SJCRH30 (cell line): Measurements from ENCODE around the gene EDA. TPM values are rescaled to one million over a fixed set of nuclear protein-coding genes. Genes with fewer than 3 reads are reported as not detected.
A peak's percentile ranks its signal among the peaks of the same experiment; 100 is the strongest.
"Not testable (repeated sequence)": the region's sequence is repeated elsewhere in the genome, so short reads cannot be mapped to it uniquely, and the experiment has no call there.

ENCODE experiments used
- DNase-seq, 2 experiments: peaks; one replicate each; pipeline ENCODE4 v3.0.0-alpha.2; 2015 to 2020
- H3K27ac ChIP-seq: fragments of 250-450 bp; sonication (Bioruptor Pico); 2 replicates; pipeline ENCODE4 v1.5.1; 2020; ENCODE audit warnings: mild to moderate bottlenecking, moderate library complexity
- H3K27me3 ChIP-seq: fragments of 250-450 bp; sonication (Bioruptor Pico); 2 replicates; pipeline ENCODE4 v1.5.1; 2020; ENCODE audit warnings: mild to moderate bottlenecking, moderate library complexity
- H3K36me3 ChIP-seq: fragments of 250-450 bp; sonication (Bioruptor Pico); 2 replicates; pipeline ENCODE4 v1.5.1; 2020; ENCODE audit warnings: mild to moderate bottlenecking, moderate library complexity
- H3K4me1 ChIP-seq: fragments of 250-450 bp; sonication (Bioruptor Pico); 2 replicates; pipeline ENCODE4 v1.5.1; 2020; ENCODE audit warnings: mild to moderate bottlenecking, moderate library complexity
- H3K4me3 ChIP-seq: fragments of 250-450 bp; sonication (Bioruptor Pico); 2 replicates; pipeline ENCODE4 v1.5.1; 2020; ENCODE audit warnings: mild to moderate bottlenecking, moderate library complexity
- H3K9me3 ChIP-seq: fragments of 250-450 bp; sonication (Bioruptor Pico); replicated peaks from 2 replicates; pipeline ENCODE4 v1.5.1; 2020; ENCODE audit warnings: mild to moderate bottlenecking, moderate library complexity
- total RNA-seq: library from RNA; depleted of rRNA; stranded (reverse); fragments of >200 nt; shearing (Covaris generic); gene quantifications from 2 replicates; pipeline ENCODE4 v1.2.3, GENCODE V29; 2014

The EDA gene
- total RNA-seq, 1 experiment from 2014 or later: 1.6 TPM

DNA sequence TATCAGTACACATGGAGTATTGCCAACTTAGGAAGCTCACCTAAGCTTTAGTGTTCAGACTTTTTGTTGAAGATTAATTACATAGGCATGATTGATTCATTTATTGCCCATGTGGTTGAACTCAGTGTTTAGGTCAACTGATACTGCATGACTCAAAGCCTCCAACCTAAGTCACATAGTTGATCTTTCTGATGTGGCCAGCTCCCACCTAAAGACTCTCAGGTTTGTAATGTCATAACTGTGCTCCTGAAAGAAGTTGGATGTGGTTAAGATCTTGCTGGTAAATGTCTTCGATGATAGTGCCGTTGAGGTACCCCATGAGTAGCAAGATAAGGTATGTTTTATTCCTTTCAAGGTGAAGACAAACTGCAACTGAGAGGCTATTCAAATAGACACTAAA lies 192.5 kb downstream of the EDA start:
- Histone ChIP-seq H3K9me3 (no peaks in the 10 kb centered on the region), H3K4me1 (no peaks in the 10 kb centered on the region), H3K27me3 (no peaks in the 10 kb centered on the region), H3K36me3 (no peaks in the 10 kb centered on the region), H3K4me3 (no peak overlapping the region), H3K27ac (no peak overlapping the region)
- DNase-seq: no peak

DNA sequence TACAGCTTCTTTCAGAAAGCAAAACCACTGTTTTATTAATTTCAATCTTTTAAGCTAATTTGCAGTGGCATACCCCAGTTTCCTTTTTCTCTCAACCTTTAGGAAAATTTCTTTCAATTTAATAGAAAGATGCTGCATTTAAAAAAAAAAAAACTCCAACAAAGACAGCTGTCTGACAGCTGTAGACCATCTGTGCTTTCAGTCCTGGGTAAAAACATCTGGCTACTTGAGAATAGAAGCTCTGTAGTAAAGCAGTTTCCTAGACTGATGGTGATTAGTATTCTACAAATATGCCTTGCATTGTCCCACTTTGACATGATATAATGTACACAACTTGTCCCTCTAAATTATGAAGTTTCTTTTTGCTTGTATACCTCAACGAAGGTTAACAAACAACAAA lies 197.8 kb downstream of the EDA start:
- Histone ChIP-seq H3K27ac (no peak overlapping the region), H3K4me1 (no peaks in the 10 kb centered on the region), H3K4me3 (no peak overlapping the region), H3K9me3 (no peaks in the 10 kb centered on the region), H3K27me3 (no peaks in the 10 kb centered on the region), H3K36me3 (no peaks in the 10 kb centered on the region)
- peak in 1 of 2 experiments; percentile 1 for DNase-seq

DNA sequence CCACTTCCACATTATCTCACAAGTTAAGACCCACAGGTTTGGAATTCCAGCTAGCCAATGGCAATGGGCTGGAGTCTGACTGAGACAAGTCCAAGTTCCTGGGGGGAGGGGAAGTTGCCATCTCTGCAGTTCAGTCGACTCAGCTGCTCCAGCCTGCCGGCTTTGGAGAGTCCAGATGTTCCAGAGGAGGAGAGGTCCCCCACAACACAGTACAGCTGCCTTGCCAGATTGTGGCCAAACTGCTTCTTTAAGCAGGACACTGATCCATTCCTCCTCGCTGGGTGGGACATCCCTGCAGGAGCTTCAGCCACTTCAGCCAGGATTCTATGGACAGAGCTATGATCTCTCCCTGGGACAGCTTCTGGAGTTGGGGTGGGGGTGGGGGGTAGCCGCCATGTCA lies 199.2 kb downstream of the EDA start:
- no peak overlapping the region for H3K27ac ChIP-seq
- H3K9me3 ChIP-seq: no peaks in the 10 kb centered on the region
- H3K4me3 ChIP-seq: no peak overlapping the region
- H3K36me3 ChIP-seq: no peaks in the 10 kb centered on the region
- no peaks in the 10 kb centered on the region for H3K27me3 ChIP-seq
- H3K4me1 ChIP-seq: no peaks in the 10 kb centered on the region
- no peak for DNase-seq

DNA sequence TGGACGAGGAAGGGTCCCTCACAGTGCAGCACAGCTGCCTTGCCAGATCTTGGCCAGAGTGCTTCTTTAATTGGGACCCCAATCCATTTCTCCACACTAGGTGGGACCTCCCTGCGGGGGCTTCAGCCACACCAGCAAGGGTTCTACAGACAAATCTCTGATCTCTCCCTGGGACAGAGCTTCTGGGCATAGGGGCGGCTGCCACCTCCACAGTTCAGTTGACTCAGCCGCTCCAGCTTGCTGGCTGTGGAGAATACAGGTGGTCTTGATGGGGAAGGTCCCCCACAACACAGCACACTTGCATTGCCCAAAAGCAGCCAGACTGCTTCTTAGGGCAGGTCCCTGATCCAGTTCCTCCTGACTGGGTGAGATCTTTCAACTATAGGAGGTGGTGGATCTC lies 199.6 kb downstream of the EDA start:
- no peaks in the 10 kb centered on the region for H3K9me3 ChIP-seq
- H3K36me3 ChIP-seq: no peaks in the 10 kb centered on the region
- H3K4me3 ChIP-seq: no peak overlapping the region
- H3K27me3 ChIP-seq: no peaks in the 10 kb centered on the region
- H3K27ac ChIP-seq: no peak overlapping the region
- DNase-seq: no peak
- no peaks in the 10 kb centered on the region for H3K4me1 ChIP-seq

DNA sequence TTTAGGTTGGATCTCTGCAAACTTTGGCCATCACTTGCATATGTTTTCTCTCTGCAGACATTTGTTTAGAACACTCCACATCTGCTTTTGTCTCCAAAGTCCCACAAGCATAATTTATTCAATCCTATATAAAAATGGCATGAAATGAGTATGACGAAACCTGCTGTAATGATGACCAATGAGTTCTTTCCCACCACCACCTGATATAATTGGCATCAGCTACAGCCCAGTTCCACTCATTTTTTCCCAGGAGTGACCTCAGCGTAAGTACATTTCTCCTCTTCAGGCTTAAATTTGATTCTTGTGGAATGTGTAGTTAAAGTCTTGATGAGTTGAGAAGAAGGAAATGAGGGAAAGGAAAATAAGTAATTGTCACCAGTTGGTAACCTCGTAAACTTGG lies 228.7 kb downstream of the EDA start:
- no peaks in the 10 kb centered on the region for H3K9me3 ChIP-seq
- no peak for DNase-seq
- H3K27ac ChIP-seq: no peak overlapping the region
- H3K27me3 ChIP-seq: no peaks in the 10 kb centered on the region
- H3K4me3 ChIP-seq: no peak overlapping the region
- no peaks in the 10 kb centered on the region for H3K36me3 ChIP-seq
- no peaks in the 10 kb centered on the region for H3K4me1 ChIP-seq

DNA sequence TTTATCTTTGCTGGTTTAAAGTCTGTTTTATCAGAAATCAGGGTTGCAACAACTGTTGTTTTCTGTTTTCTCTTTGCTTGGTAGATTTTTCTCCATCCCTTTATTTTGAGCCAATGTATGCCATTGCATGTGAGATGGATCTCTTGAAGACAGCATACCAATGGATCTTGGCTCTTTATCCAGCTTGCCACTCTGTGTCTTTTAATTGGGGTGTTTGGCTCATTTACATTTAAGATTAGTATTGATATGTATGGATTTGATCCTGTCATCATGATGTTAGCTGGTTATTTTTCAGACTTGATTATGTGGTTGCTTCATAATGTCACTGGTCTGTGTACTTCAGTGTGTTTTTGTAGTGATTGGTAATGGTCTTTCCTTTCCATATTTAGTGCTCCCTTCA lies 244.1 kb downstream of the EDA start:
- H3K4me1 ChIP-seq, H3K27me3 ChIP-seq, H3K9me3 ChIP-seq, H3K27ac ChIP-seq, H3K36me3 ChIP-seq, H3K4me3 ChIP-seq, DNase-seq: not testable (repeated sequence)

DNA sequence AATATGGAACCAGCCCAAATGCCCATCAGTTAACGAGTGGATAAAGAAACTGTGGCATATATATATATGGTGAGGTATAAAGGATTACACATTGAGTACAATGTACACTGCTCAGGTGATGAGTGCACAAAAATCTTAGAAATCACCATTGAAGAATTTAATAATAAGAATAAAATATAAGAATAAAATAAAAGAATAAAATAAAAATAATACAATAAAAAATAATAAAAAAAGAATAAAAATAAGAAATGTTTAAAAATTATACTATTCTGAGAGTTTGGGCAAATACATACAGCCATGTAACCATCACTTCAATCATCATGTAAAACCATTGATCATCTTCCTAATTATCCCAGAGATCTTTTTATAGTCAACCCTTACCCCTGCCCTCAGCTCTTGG lies 260.3 kb downstream of the EDA start:
- H3K4me1 ChIP-seq: no peaks in the 10 kb centered on the region
- H3K27me3 ChIP-seq: no peaks in the 10 kb centered on the region
- H3K36me3 ChIP-seq: no peaks in the 10 kb centered on the region
- no peak for DNase-seq
- H3K4me3 ChIP-seq: no peak overlapping the region
- no peak overlapping the region for H3K27ac ChIP-seq
- no peaks in the 10 kb centered on the region for H3K9me3 ChIP-seq

DNA sequence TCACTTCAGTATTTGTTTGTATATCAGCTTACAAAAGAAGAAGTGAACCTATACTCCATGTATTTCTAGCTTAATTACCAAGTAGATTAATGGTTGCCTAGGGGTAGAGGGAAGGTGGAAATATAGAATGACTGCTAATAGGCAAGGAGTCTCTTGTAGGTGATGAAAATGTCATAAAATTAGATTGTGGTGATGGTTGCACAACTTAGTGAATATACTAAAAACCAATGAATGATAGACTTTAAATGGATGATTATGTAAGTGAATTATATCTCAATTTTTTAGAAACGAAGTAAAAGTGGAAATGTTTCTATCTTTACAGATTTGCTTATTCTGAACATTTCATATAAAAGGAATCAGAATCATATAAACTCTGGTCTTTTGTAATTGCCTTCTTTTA lies 268.3 kb downstream of the EDA start:
- Histone ChIP-seq H3K36me3 (no peaks in the 10 kb centered on the region), H3K9me3 (no peaks in the 10 kb centered on the region), H3K27ac (no peak overlapping the region), H3K4me1 (no peaks in the 10 kb centered on the region), H3K4me3 (no peak overlapping the region), H3K27me3 (no peaks in the 10 kb centered on the region)
- no peak for DNase-seq

DNA sequence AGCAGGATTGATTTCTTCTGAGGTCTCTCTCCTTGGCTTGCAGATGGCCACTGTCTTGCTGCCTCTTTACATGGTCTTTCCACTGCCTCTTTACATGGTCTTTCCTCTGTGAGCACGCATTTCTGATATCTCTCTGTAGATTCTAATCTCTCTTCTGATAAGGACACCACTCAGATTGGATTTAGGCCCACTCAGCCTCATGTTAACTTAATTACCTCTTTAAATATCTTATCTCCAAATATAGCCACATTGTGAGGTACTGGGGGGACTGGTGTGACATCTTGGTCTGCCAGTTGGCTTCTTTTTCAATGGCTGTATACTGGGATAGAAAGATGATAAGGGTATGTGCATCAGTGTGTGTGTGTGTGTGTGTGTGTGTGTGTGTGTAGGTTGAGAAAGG lies 280.1 kb downstream of the EDA start:
- H3K36me3 ChIP-seq: no peaks in the 10 kb centered on the region
- no peaks in the 10 kb centered on the region for H3K4me1 ChIP-seq
- H3K27me3 ChIP-seq: no peaks in the 10 kb centered on the region
- no peak overlapping the region for H3K4me3 ChIP-seq
- no peak for DNase-seq
- no peaks in the 10 kb centered on the region for H3K9me3 ChIP-seq
- H3K27ac ChIP-seq: no peak overlapping the region

DNA sequence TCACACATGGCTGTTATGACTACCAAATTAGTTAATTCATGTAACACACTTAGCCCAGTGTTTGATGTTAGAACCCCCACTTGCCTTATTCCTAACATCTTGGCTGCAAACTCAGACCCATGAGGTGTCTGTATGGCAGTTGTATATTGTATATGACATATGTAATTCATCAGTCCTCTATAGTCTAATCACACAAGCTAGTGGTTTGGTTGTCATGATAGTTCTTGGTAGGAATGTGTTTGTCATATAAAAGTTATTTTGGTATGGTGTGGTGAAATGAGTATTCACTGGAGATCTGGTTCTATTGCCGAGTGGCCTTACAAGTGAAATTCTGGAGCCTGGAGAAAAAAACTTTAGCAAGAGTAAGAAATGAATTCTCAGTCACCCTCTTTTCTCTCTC lies 284.6 kb downstream of the EDA start:
- Histone ChIP-seq H3K27ac (no peak overlapping the region), H3K27me3 (no peaks in the 10 kb centered on the region), H3K9me3 (no peaks in the 10 kb centered on the region), H3K36me3 (no peaks in the 10 kb centered on the region), H3K4me3 (no peak overlapping the region), H3K4me1 (no peaks in the 10 kb centered on the region)
- no peak for DNase-seq

DNA sequence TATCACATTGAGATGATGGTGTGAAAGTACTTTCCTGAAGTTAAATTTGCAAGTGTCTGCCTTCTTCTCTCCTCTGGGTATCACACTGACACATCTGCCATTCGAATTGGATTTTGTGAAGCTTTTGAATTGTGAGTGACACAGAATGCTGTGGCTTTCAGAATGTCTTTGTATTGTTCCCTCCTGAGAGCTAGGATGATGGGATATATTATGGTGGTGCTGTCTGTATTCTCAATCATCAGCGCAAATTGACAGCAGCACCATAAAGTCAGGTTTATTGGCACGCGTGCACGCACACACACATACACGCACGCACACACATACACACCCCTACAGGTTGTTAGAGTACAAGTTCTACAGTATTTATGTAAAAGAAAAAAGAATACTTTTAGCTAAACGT lies 290.5 kb downstream of the EDA start:
- Histone ChIP-seq H3K4me1 (no peaks in the 10 kb centered on the region), H3K9me3 (no peaks in the 10 kb centered on the region), H3K27me3 (no peaks in the 10 kb centered on the region), H3K36me3 (no peaks in the 10 kb centered on the region), H3K27ac (no peak overlapping the region), H3K4me3 (no peak overlapping the region)
- DNase-seq: no peak

DNA sequence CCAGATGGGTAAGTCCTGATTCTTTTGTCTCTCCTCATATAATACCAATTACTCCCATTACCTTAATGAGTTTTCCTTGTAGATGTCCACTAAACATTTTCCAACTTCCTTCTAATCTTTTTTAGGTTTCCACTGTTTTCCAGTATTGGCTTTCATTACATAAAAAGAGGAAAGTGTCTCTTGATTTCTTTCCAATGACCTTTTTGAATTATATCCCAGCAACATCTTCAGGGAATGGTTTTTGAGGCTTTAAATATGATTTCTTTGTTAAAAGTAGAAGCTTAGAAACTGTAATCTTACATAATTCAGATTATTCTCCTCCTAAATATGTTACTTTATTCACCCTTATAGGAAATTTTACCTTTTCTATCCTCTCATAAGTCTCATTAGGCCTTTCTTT lies 298.9 kb downstream of the EDA start:
- Histone ChIP-seq H3K36me3 (no peaks in the 10 kb centered on the region), H3K27ac (no peak overlapping the region), H3K4me1 (no peaks in the 10 kb centered on the region), H3K4me3 (no peak overlapping the region), H3K9me3 (no peaks in the 10 kb centered on the region), H3K27me3 (no peaks in the 10 kb centered on the region)
- DNase-seq: no peak

DNA sequence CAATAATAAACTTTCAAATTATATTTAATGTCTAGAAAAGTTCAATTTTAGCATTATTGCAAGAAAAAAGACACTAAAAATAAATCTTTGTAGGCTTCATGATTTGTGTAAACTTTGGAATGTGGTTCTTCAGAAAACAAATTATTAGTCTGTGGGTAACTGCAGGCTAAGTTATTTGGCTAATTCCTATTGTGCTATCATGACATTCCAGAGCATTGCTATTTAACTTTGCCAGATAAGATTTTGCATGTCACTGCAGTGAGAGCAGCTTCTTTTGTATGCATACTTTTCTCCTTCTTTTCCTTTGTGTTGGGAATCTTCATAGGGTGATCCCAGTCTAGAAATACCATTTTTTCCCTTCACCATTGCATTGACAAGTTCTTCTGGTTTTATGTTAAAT lies 303.8 kb downstream of the EDA start:
- no peak for DNase-seq
- no peaks in the 10 kb centered on the region for H3K4me1 ChIP-seq
- no peaks in the 10 kb centered on the region for H3K27me3 ChIP-seq
- H3K4me3 ChIP-seq: no peak overlapping the region
- H3K27ac ChIP-seq: no peak overlapping the region
- no peaks in the 10 kb centered on the region for H3K9me3 ChIP-seq
- no peaks in the 10 kb centered on the region for H3K36me3 ChIP-seq

DNA sequence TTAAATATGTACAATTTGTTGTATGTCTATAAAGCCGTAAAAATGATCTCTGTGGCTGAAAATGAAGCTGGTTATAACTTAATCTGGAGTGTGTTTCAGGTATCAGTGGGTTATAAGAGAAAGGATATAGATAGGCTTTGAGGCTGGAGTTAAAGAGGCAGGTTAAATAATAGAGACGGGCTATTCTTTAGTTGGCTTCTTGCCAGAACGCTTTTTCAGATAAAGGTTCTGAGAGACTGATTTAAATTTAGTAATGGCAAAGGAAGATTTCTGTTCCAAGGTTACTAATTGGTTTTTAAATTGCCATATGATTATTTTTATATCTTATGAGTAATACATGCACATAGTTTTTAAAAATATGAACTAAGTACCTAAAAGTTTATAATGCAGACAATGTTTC lies 316.4 kb downstream of the EDA start:
- Histone ChIP-seq H3K4me3 (no peak overlapping the region), H3K4me1 (no peaks in the 10 kb centered on the region), H3K27ac (no peak overlapping the region), H3K36me3 (no peaks in the 10 kb centered on the region), H3K9me3 (no peaks in the 10 kb centered on the region), H3K27me3 (no peaks in the 10 kb centered on the region)
- peak in 1 of 2 experiments; percentile 1 for DNase-seq

DNA sequence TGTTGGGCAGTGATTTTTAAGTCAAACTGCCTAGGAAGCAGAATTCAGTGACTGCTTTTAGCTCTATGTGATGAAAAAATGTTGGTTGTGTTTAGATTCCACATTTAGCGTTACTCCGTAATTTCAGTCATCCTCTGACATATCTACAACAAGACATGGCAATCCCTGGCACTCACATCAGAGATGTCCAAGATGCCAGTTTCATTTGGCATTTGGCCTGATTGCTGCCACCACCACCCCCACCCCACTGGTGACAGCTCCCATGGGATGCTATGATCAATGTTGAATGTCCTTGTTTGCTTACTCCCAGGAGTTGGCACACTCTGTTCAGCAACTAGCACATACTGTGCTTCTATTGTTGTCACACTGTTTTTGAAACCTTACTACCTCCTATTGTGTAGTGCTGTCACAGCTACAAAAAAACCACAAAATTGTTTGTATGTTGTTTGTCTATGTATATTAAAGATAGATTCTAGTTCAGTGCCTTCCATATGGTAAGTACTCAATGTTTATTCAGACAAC lies 332.4 kb downstream of the EDA start:
- H3K27me3 ChIP-seq: no peaks in the 10 kb centered on the region
- no peaks in the 10 kb centered on the region for H3K9me3 ChIP-seq
- no peak overlapping the region for H3K27ac ChIP-seq
- no peaks in the 10 kb centered on the region for H3K4me1 ChIP-seq
- no peak overlapping the region for H3K4me3 ChIP-seq
- no peaks in the 10 kb centered on the region for H3K36me3 ChIP-seq
- no peak for DNase-seq

DNA sequence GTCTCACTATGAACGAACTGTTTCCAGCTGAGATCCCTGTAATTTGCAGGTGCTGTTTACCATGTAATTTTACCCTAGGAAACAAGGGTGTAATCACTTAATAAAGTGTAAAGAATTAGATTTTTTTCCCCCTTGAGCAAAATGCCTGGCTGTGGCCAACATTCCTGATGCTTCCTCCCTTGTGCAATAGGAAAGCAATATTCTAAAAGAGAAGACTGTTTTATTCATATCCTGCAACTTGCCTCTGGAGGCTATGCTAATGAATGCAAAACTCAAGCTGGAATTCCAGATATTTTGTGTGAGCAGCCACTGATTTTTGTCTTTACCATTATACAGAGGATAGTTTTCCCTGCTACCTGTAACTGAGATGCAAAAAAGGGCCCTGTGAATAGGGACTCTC lies 335.8 kb downstream of the EDA start:
- H3K9me3 ChIP-seq: no peaks in the 10 kb centered on the region
- no peak overlapping the region for H3K4me3 ChIP-seq
- no peaks in the 10 kb centered on the region for H3K27me3 ChIP-seq
- DNase-seq: no peak
- H3K4me1 ChIP-seq: no peaks in the 10 kb centered on the region
- H3K27ac ChIP-seq: no peak overlapping the region
- H3K36me3 ChIP-seq: no peaks in the 10 kb centered on the region

DNA sequence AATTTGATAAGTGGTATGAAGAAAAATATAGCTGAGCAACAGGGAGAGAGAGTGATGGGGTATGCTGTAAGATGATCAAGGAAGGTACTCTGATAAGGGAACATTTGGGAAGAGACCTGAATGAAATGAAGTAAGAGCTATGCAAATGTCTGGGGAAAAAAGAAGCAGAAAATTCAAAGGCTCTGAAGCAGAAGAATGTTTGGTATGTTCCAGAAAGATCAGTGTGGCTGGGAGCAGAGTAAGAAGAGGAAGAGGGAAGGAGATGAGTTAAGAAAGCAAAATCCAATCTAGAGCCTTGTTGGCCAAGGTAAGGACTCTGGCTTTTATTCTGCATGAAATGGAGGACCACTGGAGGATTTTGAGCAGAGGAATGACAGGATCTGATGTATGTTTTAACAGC lies 343.8 kb downstream of the EDA start:
- Histone ChIP-seq H3K27me3 (no peaks in the 10 kb centered on the region), H3K27ac (no peak overlapping the region), H3K9me3 (no peaks in the 10 kb centered on the region), H3K4me3 (no peak overlapping the region), H3K36me3 (no peaks in the 10 kb centered on the region), H3K4me1 (no peaks in the 10 kb centered on the region)
- DNase-seq: no peak
